Activated naive CD4-positive, alpha-beta T cell treated with anti-CD3 and anti-CD28 coated beads, Interleukin-2, amount 10 ng/mL, durations not matched to agents 7 days and 5 days (primary cell): ENCODE results near the gene SPSB4.

Source experiments
- CTCF ChIA-PET: fragments of 350-600 bp; sonication (Branson Sonifier 250); formaldehyde crosslinking; loops from one replicate; lab custom pipeline; 2021; ENCODE audit warnings: antibody characterized with exemption; lab: Charles Lee
- DNase-seq: peaks from one replicate; pipeline ENCODE4 v3.0.0-alpha.2; 2020
- H3K27ac Mint-ChIP-seq: one replicate; pipeline ENCODE4 v1.8.0; 2021; ENCODE audit warnings: mild to moderate bottlenecking, moderate library complexity, mixed read lengths
- H3K27me3 Mint-ChIP-seq: one replicate; pipeline ENCODE4 v1.8.0; 2021; ENCODE audit warnings: mild to moderate bottlenecking, mixed read lengths
- H3K36me3 Mint-ChIP-seq: one replicate; pipeline ENCODE4 v1.8.0; 2021; ENCODE audit warnings: mixed read lengths
- H3K4me1 Mint-ChIP-seq: one replicate; pipeline ENCODE4 v1.8.0; 2021; ENCODE audit warnings: mixed read lengths
- H3K4me3 Mint-ChIP-seq: one replicate; pipeline ENCODE4 v1.8.0; 2021; ENCODE audit warnings: mild to moderate bottlenecking, moderate library complexity, mixed read lengths
- H3K9me3 Mint-ChIP-seq: one replicate; pipeline ENCODE4 v1.8.0; 2021; ENCODE audit warnings: mixed read lengths

The SPSB4 gene

DNA sequence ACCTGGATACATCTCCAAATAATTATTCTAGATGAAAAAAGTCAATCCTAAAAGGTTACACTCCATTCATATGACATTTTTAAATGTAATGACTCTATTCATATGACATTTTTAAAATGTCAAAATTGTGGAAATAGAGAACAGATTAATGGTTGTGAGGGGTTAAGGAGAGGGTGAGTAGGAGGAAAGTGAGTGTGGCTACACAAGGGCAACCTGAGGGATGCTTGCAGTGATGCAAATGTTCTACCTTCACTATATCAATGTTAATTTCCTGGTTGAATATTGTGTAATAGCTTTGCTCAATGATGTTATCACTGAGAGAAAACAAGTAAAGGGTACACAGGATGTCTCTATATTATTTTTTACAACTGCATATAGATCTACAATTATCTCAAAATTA is 125.6 kb downstream of the SPSB4 start:
- H3K36me3 Mint-ChIP-seq = no peaks in the 10 kb centered on the region
- no peak overlapping the region for H3K4me3 Mint-ChIP-seq
- DNase-seq = no peak
- no peak overlapping the region for H3K27ac Mint-ChIP-seq
- H3K9me3 Mint-ChIP-seq = no peaks in the 10 kb centered on the region
- peaks cover 17% of the 10 kb centered on the region for H3K27me3 Mint-ChIP-seq
- CTCF ChIA-PET = no interaction called here
- no peaks in the 10 kb centered on the region for H3K4me1 Mint-ChIP-seq

DNA sequence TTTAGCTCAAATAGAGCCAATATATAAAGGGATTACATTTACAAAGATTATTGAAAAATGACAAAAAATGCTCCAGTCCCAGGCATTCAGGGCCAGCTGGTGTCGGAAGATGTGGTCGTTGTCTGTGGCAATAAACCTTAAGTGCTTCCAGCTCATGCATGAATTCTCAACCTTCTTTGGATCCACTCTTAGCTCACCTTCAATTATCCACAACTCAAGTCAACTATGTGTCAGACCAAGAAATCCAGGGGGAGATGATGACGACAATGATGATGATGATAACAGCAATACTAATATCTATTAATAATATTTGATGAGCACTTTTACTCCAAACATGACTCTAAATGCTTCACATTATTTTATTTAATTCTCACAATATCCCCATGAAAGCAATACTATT is 126.9 kb downstream of the SPSB4 start:
- H3K27ac Mint-ChIP-seq = no peak overlapping the region
- CTCF ChIA-PET = interaction anchor here (1.5 kb wide), 1 partner anchor 14 kb away, joined by 5 read pairs; no protein-coding TSS in a partner anchor
- no peak for DNase-seq
- no peaks in the 10 kb centered on the region for H3K4me1 Mint-ChIP-seq
- no peaks in the 10 kb centered on the region for H3K9me3 Mint-ChIP-seq
- H3K4me3 Mint-ChIP-seq = no peak overlapping the region
- H3K27me3 Mint-ChIP-seq = peaks cover 18% of the 10 kb centered on the region
- no peaks in the 10 kb centered on the region for H3K36me3 Mint-ChIP-seq

- no peak overlapping the region for H3K27ac Mint-ChIP-seq
- no peaks in the 10 kb centered on the region for H3K9me3 Mint-ChIP-seq
- no peak for DNase-seq
- CTCF ChIA-PET = interaction anchor here (1.5 to 1.8 kb wide), 2 partner anchors 13 to 178 kb away, joined by 5 to 6 read pairs; no protein-coding TSS in a partner anchor
- no peaks in the 10 kb centered on the region for H3K36me3 Mint-ChIP-seq
- H3K4me3 Mint-ChIP-seq = no peak overlapping the region
- H3K27me3 Mint-ChIP-seq = peaks cover 18% of the 10 kb centered on the region
- no peaks in the 10 kb centered on the region for H3K4me1 Mint-ChIP-seq
Observed at GRCh38 chr3:141178551-141178950, 127.4 kb downstream of the SPSB4 start.

- no peak overlapping the region for H3K27ac Mint-ChIP-seq
- DNase-seq = no peak
- no peaks in the 10 kb centered on the region for H3K36me3 Mint-ChIP-seq
- H3K4me3 Mint-ChIP-seq = no peak overlapping the region
- no peaks in the 10 kb centered on the region for H3K4me1 Mint-ChIP-seq
- H3K9me3 Mint-ChIP-seq = no peaks in the 10 kb centered on the region
- CTCF ChIA-PET = interaction anchor here (1.1 to 1.8 kb wide), 2 partner anchors 12 to 180 kb away, joined by 3 to 6 read pairs; no protein-coding TSS in a partner anchor
- peaks cover 17% of the 10 kb centered on the region for H3K27me3 Mint-ChIP-seq
Observed at GRCh38 chr3:141179983-141180382, 128.8 kb downstream of the SPSB4 start.

- no peaks in the 10 kb centered on the region for H3K9me3 Mint-ChIP-seq
- H3K4me1 Mint-ChIP-seq = no peaks in the 10 kb centered on the region
- H3K36me3 Mint-ChIP-seq = no peaks in the 10 kb centered on the region
- no peak overlapping the region for H3K4me3 Mint-ChIP-seq
- no peak overlapping the region for H3K27ac Mint-ChIP-seq
- CTCF ChIA-PET = no interaction called here
- peaks cover 22% of the 10 kb centered on the region for H3K27me3 Mint-ChIP-seq
- DNase-seq = no peak
Observed at GRCh38 chr3:141181196-141181595, 130.0 kb downstream of the SPSB4 start.

DNA sequence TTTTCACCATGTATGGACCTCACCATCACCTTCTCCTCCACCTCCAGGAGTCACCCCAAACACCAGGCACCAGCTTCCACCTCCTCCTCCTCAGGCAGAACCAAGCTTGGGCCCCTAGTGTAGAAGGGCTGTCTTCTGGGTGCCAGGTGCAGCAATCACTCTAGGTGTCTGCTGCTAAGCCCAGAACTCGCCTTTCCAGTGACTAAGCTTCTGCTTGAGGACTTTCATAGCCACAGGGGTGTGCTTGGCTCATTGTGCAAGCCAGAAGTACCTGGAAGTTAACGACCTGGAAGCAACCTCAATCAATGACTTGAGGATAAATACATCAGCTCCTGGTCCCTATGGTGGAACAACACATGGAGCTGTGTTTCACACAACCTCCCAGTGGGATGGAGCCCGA is 130.7 kb downstream of the SPSB4 start:
- no peak overlapping the region for H3K27ac Mint-ChIP-seq
- H3K4me1 Mint-ChIP-seq = no peaks in the 10 kb centered on the region
- no peak overlapping the region for H3K4me3 Mint-ChIP-seq
- H3K9me3 Mint-ChIP-seq = no peaks in the 10 kb centered on the region
- CTCF ChIA-PET = interaction anchor here (2.7 kb wide), 1 partner anchor 10 kb away, joined by 16 read pairs; no protein-coding TSS in a partner anchor
- no peak for DNase-seq
- peaks cover 26% of the 10 kb centered on the region for H3K27me3 Mint-ChIP-seq
- H3K36me3 Mint-ChIP-seq = no peaks in the 10 kb centered on the region

GRCh38 chr3:141183606-141184005 is 132.5 kb downstream of the SPSB4 start:
- peaks cover 20% of the 10 kb centered on the region for H3K27me3 Mint-ChIP-seq
- H3K27ac Mint-ChIP-seq = no peak overlapping the region
- no peaks in the 10 kb centered on the region for H3K9me3 Mint-ChIP-seq
- H3K4me1 Mint-ChIP-seq = no peaks in the 10 kb centered on the region
- CTCF ChIA-PET = interaction anchor here (0.7 to 2.7 kb wide), 4 partner anchors 9 to 276 kb away, joined by 3 to 16 read pairs (median 4); no protein-coding TSS in a partner anchor
- H3K4me3 Mint-ChIP-seq = no peak overlapping the region
- no peak for DNase-seq
- no peaks in the 10 kb centered on the region for H3K36me3 Mint-ChIP-seq

DNA sequence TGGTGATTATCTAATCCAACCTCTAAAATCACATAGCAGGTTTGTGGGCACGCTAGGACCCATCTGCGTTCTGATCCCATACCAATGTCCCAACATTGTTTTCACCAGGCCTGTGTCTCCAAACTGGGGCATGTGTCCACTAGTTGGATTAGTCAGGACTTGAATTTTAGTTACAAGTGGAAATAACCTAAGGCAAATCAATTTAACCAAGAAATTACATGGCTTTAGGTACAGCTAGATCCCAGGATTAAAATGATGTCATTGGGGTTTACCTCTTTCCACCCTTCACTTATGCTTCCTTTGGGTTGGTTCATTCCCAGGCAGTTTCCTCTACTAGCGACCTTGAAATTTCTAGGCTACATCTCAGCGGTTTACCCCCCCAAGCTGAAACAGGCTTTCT is 133.3 kb downstream of the SPSB4 start:
- no peak for DNase-seq
- H3K27me3 Mint-ChIP-seq = peaks cover 20% of the 10 kb centered on the region
- no peak overlapping the region for H3K27ac Mint-ChIP-seq
- H3K36me3 Mint-ChIP-seq = no peaks in the 10 kb centered on the region
- H3K9me3 Mint-ChIP-seq = no peaks in the 10 kb centered on the region
- CTCF ChIA-PET = interaction anchor here (0.9 kb wide), 1 partner anchor 185 kb away, joined by 3 read pairs; no protein-coding TSS in a partner anchor
- no peak overlapping the region for H3K4me3 Mint-ChIP-seq
- no peaks in the 10 kb centered on the region for H3K4me1 Mint-ChIP-seq

DNA sequence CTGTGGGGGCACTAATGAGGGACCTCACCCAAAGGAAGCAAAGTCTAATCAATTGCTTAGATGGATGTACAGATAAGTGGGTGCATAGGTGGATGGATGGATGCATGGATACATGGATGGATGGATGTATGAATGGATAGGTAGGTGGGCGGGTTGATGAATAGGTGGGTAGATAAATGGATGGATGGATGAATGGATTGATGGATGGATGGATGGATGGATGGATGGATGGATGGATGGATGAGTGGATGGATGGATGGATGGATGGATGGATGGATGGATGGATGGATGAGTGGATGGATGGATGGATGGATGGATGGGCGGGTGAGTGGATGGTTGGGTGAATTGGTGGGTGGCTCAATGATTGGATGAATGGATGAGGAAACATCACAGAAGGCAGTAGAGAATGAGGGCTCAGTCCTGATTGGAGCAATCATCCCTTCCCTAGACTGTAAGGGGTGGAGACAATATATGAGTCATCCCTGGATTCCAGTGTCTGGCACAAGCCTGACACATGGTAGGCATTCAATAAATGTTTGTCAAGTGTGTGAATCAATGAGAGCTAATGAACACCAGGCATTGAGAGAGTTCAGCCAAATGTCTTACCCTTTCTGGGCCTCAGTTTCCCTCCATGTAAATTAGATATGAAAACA is 140.1 kb downstream of the SPSB4 start:
- Mint-ChIP-seq H3K36me3 (no peaks in the 10 kb centered on the region), H3K4me3 (no peak overlapping the region), H3K4me1 (peaks cover 11% of the 10 kb centered on the region), H3K27ac (no peak overlapping the region), H3K9me3 (no peaks in the 10 kb centered on the region), H3K27me3 (peaks cover 36% of the 10 kb centered on the region)
- DNase-seq = no peak
- CTCF ChIA-PET = interaction anchor here (0.6 to 5.6 kb wide), 17 partner anchors 8 to 1726 kb away, joined by 3 to 69 read pairs (median 5); no protein-coding TSS in a partner anchor

GRCh38 chr3:141192345-141192744 is 141.2 kb downstream of the SPSB4 start:
- no peak overlapping the region for H3K4me3 Mint-ChIP-seq
- H3K27me3 Mint-ChIP-seq = peaks cover 41% of the 10 kb centered on the region
- no peak overlapping the region for H3K27ac Mint-ChIP-seq
- H3K36me3 Mint-ChIP-seq = no peaks in the 10 kb centered on the region
- CTCF ChIA-PET = interaction anchor here (0.6 to 5.6 kb wide), 22 partner anchors 9 to 1728 kb away, joined by 3 to 69 read pairs (median 5); partner anchors contain the start of gene PXYLP1
- peaks cover 11% of the 10 kb centered on the region for H3K4me1 Mint-ChIP-seq
- DNase-seq = peak; percentile 98
- H3K9me3 Mint-ChIP-seq = no peaks in the 10 kb centered on the region

GRCh38 chr3:141193066-141193830 is 142.1 kb downstream of the SPSB4 start:
- H3K36me3 Mint-ChIP-seq = no peaks in the 10 kb centered on the region
- no peak overlapping the region for H3K27ac Mint-ChIP-seq
- peaks cover 48% of the 10 kb centered on the region for H3K27me3 Mint-ChIP-seq
- no peak for DNase-seq
- H3K4me1 Mint-ChIP-seq = peaks cover 11% of the 10 kb centered on the region
- CTCF ChIA-PET = interaction anchor here (0.7 to 5.6 kb wide), 16 partner anchors 8 to 295 kb away, joined by 3 to 69 read pairs (median 4); partner anchors contain the start of gene PXYLP1
- H3K9me3 Mint-ChIP-seq = no peaks in the 10 kb centered on the region
- no peak overlapping the region for H3K4me3 Mint-ChIP-seq
